OCI-LY1 (cell line): ENCODE measurements around the gene ZFHX3.

Experiments used
- H2AFZ ChIP-seq: fragments of 200-600 bp; sonication (generic), shearing (Covaris generic); 2 replicates; pipeline ENCODE4 v1.6.0; 2014; ENCODE audit warnings: antibody characterized with exemption, mild to moderate bottlenecking, low read length
- H3F3A ChIP-seq: fragments of 200-600 bp; sonication (generic), shearing (Covaris generic); 2 replicates; pipeline ENCODE4 v1.6.0; 2014; ENCODE audit warnings: mild to moderate bottlenecking, antibody characterized with exemption, low read length, moderate library complexity; ENCODE audit not compliant: insufficient read depth
- H3K27ac ChIP-seq: fragments of 200-600 bp; sonication (generic); 2 replicates; pipeline ENCODE4 v1.5.1; 2014; ENCODE audit warnings: low read length, mixed run types, mild to moderate bottlenecking, low read depth; ENCODE audit not compliant: poor library complexity, severe bottlenecking
- H3K27me3 ChIP-seq: fragments of 200-600 bp; sonication (generic); 2 replicates; pipeline ENCODE4 v1.6.0; 2014; ENCODE audit warnings: antibody characterized with exemption, mild to moderate bottlenecking, low read length, moderate library complexity; ENCODE audit not compliant: insufficient read depth
- H3K36me3 ChIP-seq: fragments of 200-600 bp; sonication (generic); 2 replicates; pipeline ENCODE4 v1.6.1; 2014; ENCODE audit warnings: mild to moderate bottlenecking, antibody characterized with exemption, low read length, moderate library complexity, mixed read lengths; ENCODE audit not compliant: insufficient read depth
- H3K4me1 ChIP-seq: fragments of 200-600 bp; sonication (generic); 2 replicates; pipeline ENCODE4 v1.5.1; 2014; ENCODE audit warnings: mild to moderate bottlenecking, low read length, moderate library complexity; ENCODE audit not compliant: insufficient read depth, severe bottlenecking
- H3K4me2 ChIP-seq: fragments of 200-600 bp; sonication (generic), shearing (Covaris generic); 2 replicates; pipeline ENCODE4 v1.6.1; 2014; ENCODE audit warnings: low read length
- H3K4me3 ChIP-seq: fragments of 200-600 bp; sonication (generic); 2 replicates; pipeline ENCODE4 v1.5.1; 2014; ENCODE audit warnings: low read length, low read depth, mild to moderate bottlenecking, mixed read lengths; ENCODE audit not compliant: poor library complexity, severe bottlenecking
- H3K79me2 ChIP-seq: fragments of 200-600 bp; shearing (Covaris generic); 2 replicates; pipeline ENCODE4 v1.6.1; 2016; ENCODE audit warnings: mixed run types, low read length, mixed read lengths; ENCODE audit not compliant: insufficient read depth
- H3K9ac ChIP-seq: fragments of 200-600 bp; sonication (generic), shearing (Covaris generic); 2 replicates; pipeline ENCODE4 v1.6.1; 2014; ENCODE audit warnings: mild to moderate bottlenecking, low read length, mixed read lengths
- H3K9me2 ChIP-seq: fragments of 200-600 bp; sonication (generic), shearing (Covaris generic); 2 replicates; pipeline ENCODE4 v1.6.1; 2014; ENCODE audit warnings: low read depth, mild to moderate bottlenecking, low read length, mixed read lengths
- H3K9me3 ChIP-seq: fragments of 200-600 bp; shearing (Covaris generic); 2 replicates; pipeline ENCODE4 v1.6.1; 2014; ENCODE audit warnings: low read length, mixed read lengths
- H4K20me1 ChIP-seq: fragments of 200-600 bp; sonication (generic), shearing (Covaris generic); 2 replicates; pipeline ENCODE4 v1.6.0; 2016; ENCODE audit warnings: mild to moderate bottlenecking, low read length; ENCODE audit not compliant: insufficient read depth
- CTCF ChIP-seq: fragments of 200-600 bp; sonication (generic), shearing (Covaris generic); IDR thresholded peaks from 2 replicates; pipeline ENCODE4 v1.5.1; 2017; ENCODE audit warnings: mild to moderate bottlenecking, antibody characterized with exemption, low read length, moderate library complexity, mixed read lengths
- EZH2 ChIP-seq: fragments of 200-600 bp; sonication (generic), shearing (Covaris generic); IDR thresholded peaks from 2 replicates; pipeline ENCODE4 v1.8.0; 2017; ENCODE audit warnings: borderline replicate concordance, mixed run types, mild to moderate bottlenecking, antibody characterized with exemption, low read length, moderate library complexity, mixed read lengths

ZFHX3 gene

GRCh38 chr16:72873044-72873443, 174.9 kb downstream of the ZFHX3 start:
- Histone ChIP-seq H3K9me2 (no peaks in the 10 kb centered on the region), H3K4me3 (no peak overlapping the region), H3K9me3 (no peaks in the 10 kb centered on the region)

GRCh38 chr16:72865835-72866234, 182.1 kb downstream of the ZFHX3 start:
- Histone ChIP-seq H3K79me2 (no peaks in the 10 kb centered on the region), H3K27me3 (no peaks in the 10 kb centered on the region), H3K27ac (no peak overlapping the region), H3K4me2 (no peak overlapping the region), H4K20me1 (no peaks in the 10 kb centered on the region), H3F3A (no peaks in the 10 kb centered on the region), H3K4me3 (no peak overlapping the region), H3K9me3 (no peaks in the 10 kb centered on the region), H3K9ac (no peak overlapping the region), H3K9me2 (no peaks in the 10 kb centered on the region), H3K4me1 (no peaks in the 10 kb centered on the region), H3K36me3 (no peaks in the 10 kb centered on the region), H2AFZ (no peak overlapping the region)
- TF ChIP-seq CTCF (no peak), EZH2 (no peak)

More at GRCh38 chr16:72873044-72873443, 174.9 kb downstream of the ZFHX3 start:
- Histone ChIP-seq H3K27me3 (no peaks in the 10 kb centered on the region), H3F3A (no peaks in the 10 kb centered on the region), H4K20me1 (no peaks in the 10 kb centered on the region), H3K4me2 (no peak overlapping the region), H3K36me3 (no peaks in the 10 kb centered on the region), H3K9ac (no peak overlapping the region), H3K79me2 (no peaks in the 10 kb centered on the region), H3K4me1 (no peaks in the 10 kb centered on the region), H2AFZ (no peak overlapping the region), H3K27ac (no peak overlapping the region)
- no peak for TF ChIP-seq CTCF
- TF ChIP-seq EZH2, result no peak

GRCh38 chr16:72865258-72865657, 182.7 kb downstream of the ZFHX3 start:
- Histone ChIP-seq H3K4me3 (no peak overlapping the region), H4K20me1 (no peaks in the 10 kb centered on the region), H3K9me3 (no peaks in the 10 kb centered on the region), H3K27me3 (no peaks in the 10 kb centered on the region), H3K36me3 (no peaks in the 10 kb centered on the region), H3K27ac (no peak overlapping the region), H3F3A (no peaks in the 10 kb centered on the region), H3K79me2 (no peaks in the 10 kb centered on the region), H2AFZ (no peak overlapping the region), H3K9me2 (no peaks in the 10 kb centered on the region), H3K9ac (no peak overlapping the region), H3K4me1 (no peaks in the 10 kb centered on the region), H3K4me2 (no peak overlapping the region)
- TF ChIP-seq EZH2 (no peak), CTCF (no peak)
